HepG2 (cell line): Measurements from ENCODE around the gene GDF9. TPM values are rescaled to one million over a fixed set of nuclear protein-coding genes. Genes with fewer than 3 reads are reported as not detected.

Experiments
- ATAC-seq: fragments of 200-7000 bp; cut with Tn5 transposase; 3 replicates; pipeline ENCODE4 v1.9.1; 2020; ENCODE audit warnings: mild to moderate bottlenecking, moderate library complexity
- BruUV-seq: library from RNA; stranded (reverse); fragments of 400-500 nt; replicated peaks from 2 replicates; lab custom pipeline; 2021; lab: Mats Ljungman, UMichigan
- CTCF ChIA-PET: fragments of 300-600 bp; formaldehyde crosslinking; extraction: SDS; loops from one replicate; lab custom pipeline; 2021; ENCODE audit warnings: low total read pairs, inconsistent platforms, low intra/inter-chr PET ratio; lab: Yijun Ruan, JAX
- POLR2A ChIA-PET: fragments of 350-600 bp; sonication (Branson Sonifier 250); formaldehyde crosslinking; loops from one replicate; lab custom pipeline; 2020; ENCODE audit warnings: antibody characterized with exemption, inconsistent platforms; lab: Yijun Ruan, JAX
- DNase-seq: peaks from one replicate; pipeline ENCODE4 v3.0.0-alpha.2; 2015; ENCODE audit warnings: low spot score
- FAIRE-seq: peaks from 3 replicates; lab custom pipeline; 2011; peaks lifted over from hg19 to GRCh38; lab: Jason Lieb, UNC
- H2AFZ ChIP-seq: one replicate; pipeline ENCODE4 v1.6.1; 2011; ENCODE audit warnings: low read length, inconsistent platforms
- H3K27ac ChIP-seq: fragments of 300-600 bp; 3 replicates; pipeline ENCODE4 v1.8.0; 2011; ENCODE audit warnings: mixed run types, mild to moderate bottlenecking, mixed read lengths, low read length, inconsistent platforms; ENCODE audit not compliant: insufficient read depth; ENCODE audit errors: extremely low read length
- H3K27me3 ChIP-seq, 2 experiments: fragments of 200-600 bp in 1 of 2; 2 replicates in 1 of 2; 3 replicates in 1 of 2; pipeline versions ENCODE4 v1.6.0 to v1.8.0; 2011; ENCODE audit warnings: low read length in 2 of 2, mild to moderate bottlenecking in 2 of 2, moderate library complexity in 2 of 2, inconsistent platforms in 1 of 2; ENCODE audit not compliant: insufficient read depth in 2 of 2, control insufficient read depth in 1 of 2
- H3K36me3 ChIP-seq, 2 experiments: fragments of 200-600 bp in 1 of 2; replicated peaks in 1 of 2; 2 replicates in 1 of 2; 3 replicates in 1 of 2; pipeline versions ENCODE4 v1.5.1 to v1.8.0; 2011; ENCODE audit warnings: low read length in 2 of 2, inconsistent platforms in 1 of 2; ENCODE audit not compliant: insufficient read depth in 2 of 2, control insufficient read depth in 1 of 2
- H3K4me1 ChIP-seq: 2 replicates; pipeline ENCODE4 v1.5.1; 2012; ENCODE audit warnings: low read length, inconsistent platforms; ENCODE audit not compliant: insufficient read depth
- H3K4me2 ChIP-seq: 2 replicates; pipeline ENCODE4 v1.6.0; 2011; ENCODE audit warnings: low read depth, low read length, inconsistent platforms
- H3K4me3 ChIP-seq, 3 experiments: fragments of 200-600 bp in 1 of 3; sonication (generic), shearing (Covaris generic) in 1 of 3; replicated peaks in 1 of 3; 2 replicates each; pipeline ENCODE4 v1.5.1; 2011 to 2016; ENCODE audit warnings: low read length in 3 of 3, inconsistent platforms in 2 of 3, low read depth in 2 of 3, mild to moderate bottlenecking in 2 of 3, control low read depth in 1 of 3, mixed read lengths in 1 of 3; ENCODE audit not compliant: insufficient read depth in 1 of 3
- H3K79me2 ChIP-seq: one replicate; pipeline ENCODE4 v1.6.1; 2011; ENCODE audit warnings: low read length, inconsistent platforms; ENCODE audit not compliant: insufficient read depth
- H3K9ac ChIP-seq: 2 replicates; pipeline ENCODE4 v1.6.0; 2011; ENCODE audit warnings: mild to moderate bottlenecking, low read depth, low read length, inconsistent platforms; ENCODE audit not compliant: insufficient read depth
- H3K9me3 ChIP-seq: 2 replicates; pipeline ENCODE4 v1.5.1; 2012; ENCODE audit warnings: mild to moderate bottlenecking, low read length
- H4K20me1 ChIP-seq: 2 replicates; pipeline ENCODE4 v1.6.0; 2011; ENCODE audit warnings: inconsistent platforms, mild to moderate bottlenecking, low read length, moderate library complexity; ENCODE audit not compliant: insufficient read depth
- KAT2B ChIP-seq: fragments of 150-350 bp; IDR thresholded peaks from 2 replicates; pipeline ENCODE4 v1.6.1; 2014; ENCODE audit warnings: low read depth, low read length, borderline replicate concordance
- MBD4 ChIP-seq: IDR thresholded peaks from 2 replicates; pipeline ENCODE4 v1.6.1; 2012; ENCODE audit warnings: low read length, inconsistent platforms, borderline replicate concordance
- TFAP4 ChIP-seq: sonication (generic); IDR thresholded peaks from 2 replicates; pipeline ENCODE4 v1.6.1; 2016; ENCODE audit warnings: low read depth, borderline replicate concordance
- ZNF296 ChIP-seq: sonication (generic); formaldehyde crosslinking; conservative IDR thresholded peaks from 2 replicates; pipeline ENCODE4 v1.5.0; 2020; ENCODE audit warnings: mild to moderate bottlenecking, missing genetic modification reagents
- ZNF431 ChIP-seq: sonication (generic); formaldehyde crosslinking; IDR thresholded peaks from 2 replicates; pipeline ENCODE4 v1.9.0; 2022; ENCODE audit warnings: missing genetic modification reagents, low read depth, mild to moderate bottlenecking, borderline replicate concordance
- ZNF510 ChIP-seq: sonication (generic); formaldehyde crosslinking; IDR thresholded peaks from 2 replicates; pipeline ENCODE4 v1.4.0; 2020; ENCODE audit warnings: low read depth, mild to moderate bottlenecking, missing genetic modification reagents
- WGBS: methylation state at CpG from one replicate; pipeline ENCODE4 v1.1.6; 2017; ENCODE audit warnings: low lambda C conversion rate; 5-methylcytosine and 5-hydroxymethylcytosine counted together
- in situ Hi-C: cut with HindIII; loops from 2 replicates; pipeline ENCODE4 v1.10.0; 2017; ENCODE audit warnings: low pct_unique_long_range_greater_than_20kb; ENCODE audit not compliant: extremely low pct_ligation_motif_present
- intact Hi-C: fragments of 100-400 bp; cut with micrococcal nuclease; formaldehyde crosslinking; loops from one replicate; pipeline ENCODE4 v1.10.0; 2022; ENCODE audit not compliant: unreplicated experiment
- polyA plus RNA-seq, 8 experiments: library from polyadenylated mRNA; depleted of rRNA in 3 of 8; stranded (reverse) in 7 of 8; unstranded in 1 of 8; fragments of >200 nt; fragmentation: Illumina TruSeq in 4 of 8; extraction: Trizol in 4 of 8; gene quantifications; 2 replicates each; pipeline versions ENCODE4 v1.2.1 to v1.2.3, GENCODE V29; 2011 to 2016; ENCODE audit warnings: low read depth in 4 of 8, missing spikeins in 1 of 8, mixed read lengths in 1 of 8; ENCODE audit not compliant: insufficient read depth in 1 of 8
- total RNA-seq, 5 experiments: library from RNA; depleted of rRNA; stranded (reverse); fragments of >200 nt; fragmentation: Illumina TruSeq; extraction: Trizol; gene quantifications; 2 replicates each; pipeline ENCODE4 v1.2.3, GENCODE V29; 2016; ENCODE audit warnings: low read depth in 1 of 5
- TF ChIP-seq, protein P1 (sequence below): IDR thresholded peaks from 2 replicates; pipeline ENCODE4 v1.6.1; 2016; ENCODE audit warnings: low read depth, borderline replicate concordance
- TF ChIP-seq, protein P2 (sequence below): IDR thresholded peaks from 2 replicates; pipeline ENCODE4 v1.6.1; 2012; ENCODE audit warnings: low read length, improper control_type of control experiment
- TF ChIP-seq, protein P3 (sequence below): sonication (generic); formaldehyde crosslinking; IDR thresholded peaks from 2 replicates; pipeline ENCODE4 v1.8.1; 2023; ENCODE audit warnings: mild to moderate bottlenecking, moderate library complexity, missing genetic modification reagents
- TF ChIP-seq, protein P4 (sequence below): sonication (generic); formaldehyde crosslinking; IDR thresholded peaks from 2 replicates; pipeline ENCODE4 v1.4.0; 2020; ENCODE audit warnings: missing genetic modification reagents, borderline replicate concordance

Gene GDF9
- total and polyA plus RNA-seq, 2 of the 13 experiments (the other 11 are each of a cell fraction or from before 2014, with no cell fraction given): 0.33 to 0.38 TPM

GRCh38 chr5:132821791-132822190 is 44.5 kb downstream of the GDF9 start (continued):
- TF ChIP-seq ZNF431 (CRISPR knock-in tag): no peak
- TF ChIP-seq, protein P1, sequence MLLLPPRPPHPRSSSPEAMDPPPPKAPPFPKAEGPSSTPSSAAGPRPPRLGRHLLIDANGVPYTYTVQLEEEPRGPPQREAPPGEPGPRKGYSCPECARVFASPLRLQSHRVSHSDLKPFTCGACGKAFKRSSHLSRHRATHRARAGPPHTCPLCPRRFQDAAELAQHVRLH: 0 out of 2 replicates have a peak, but pooled peaks have one; percentile 23
- no peak for TF ChIP-seq ZNF296 (CRISPR knock-in tag)
- no peak for TF ChIP-seq KAT2B
- TF ChIP-seq TFAP4: peak; percentile 33; the same call in 1 of the 2 replicates
- TF ChIP-seq, protein P2, sequence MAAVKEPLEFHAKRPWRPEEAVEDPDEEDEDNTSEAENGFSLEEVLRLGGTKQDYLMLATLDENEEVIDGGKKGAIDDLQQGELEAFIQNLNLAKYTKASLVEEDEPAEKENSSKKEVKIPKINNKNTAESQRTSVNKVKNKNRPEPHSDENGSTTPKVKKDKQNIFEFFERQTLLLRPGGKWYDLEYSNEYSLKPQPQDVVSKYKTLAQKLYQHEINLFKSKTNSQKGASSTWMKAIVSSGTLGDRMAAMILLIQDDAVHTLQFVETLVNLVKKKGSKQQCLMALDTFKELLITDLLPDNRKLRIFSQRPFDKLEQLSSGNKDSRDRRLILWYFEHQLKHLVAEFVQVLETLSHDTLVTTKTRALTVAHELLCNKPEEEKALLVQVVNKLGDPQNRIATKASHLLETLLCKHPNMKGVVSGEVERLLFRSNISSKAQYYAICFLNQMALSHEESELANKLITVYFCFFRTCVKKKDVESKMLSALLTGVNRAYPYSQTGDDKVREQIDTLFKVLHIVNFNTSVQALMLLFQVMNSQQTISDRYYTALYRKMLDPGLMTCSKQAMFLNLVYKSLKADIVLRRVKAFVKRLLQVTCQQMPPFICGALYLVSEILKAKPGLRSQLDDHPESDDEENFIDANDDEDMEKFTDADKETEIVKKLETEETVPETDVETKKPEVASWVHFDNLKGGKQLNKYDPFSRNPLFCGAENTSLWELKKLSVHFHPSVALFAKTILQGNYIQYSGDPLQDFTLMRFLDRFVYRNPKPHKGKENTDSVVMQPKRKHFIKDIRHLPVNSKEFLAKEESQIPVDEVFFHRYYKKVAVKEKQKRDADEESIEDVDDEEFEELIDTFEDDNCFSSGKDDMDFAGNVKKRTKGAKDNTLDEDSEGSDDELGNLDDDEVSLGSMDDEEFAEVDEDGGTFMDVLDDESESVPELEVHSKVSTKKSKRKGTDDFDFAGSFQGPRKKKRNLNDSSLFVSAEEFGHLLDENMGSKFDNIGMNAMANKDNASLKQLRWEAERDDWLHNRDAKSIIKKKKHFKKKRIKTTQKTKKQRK: no peak

- Histone ChIP-seq H3K9ac (peak overlapping the region; percentile 69), H3K4me2 (peak overlapping the region; percentile 96), H3K4me1 (peaks cover 43% of the 10 kb centered on the region), H3K4me3 (no peak overlapping the region; a peak in 1 of 6 replicates), H3K27me3 (no peaks in the 10 kb centered on the region), H4K20me1 (no peaks in the 10 kb centered on the region), H3K9me3 (no peaks in the 10 kb centered on the region), H3K79me2 (no peaks in the 10 kb centered on the region), H2AFZ (no peak overlapping the region), H3K36me3 (peaks cover 5 to 23% of the 10 kb centered on the region in 2 experiments; a peak in 4 of 5 replicates), H3K27ac (peak overlapping the region; percentile 66)
- DNase-seq: no peak
- ATAC-seq: peak; percentile 10; the same call in 2 of the 3 replicates
- WGBS: 74% methylated on average over 3 of the region's 3 CpGs
- FAIRE-seq: no peak
- ChIA-PET POLR2A (interaction anchor here (1.7 to 6.7 kb wide), 5 partner anchors 8 to 84 kb away, joined by 6 to 176 read pairs (median 10); partner anchors contain the start of genes KIF3A, SEPTIN8 and SHROOM1), CTCF (interaction anchor here (4.5 kb wide), 1 partner anchor 14 kb away, joined by 54 read pairs; no protein-coding TSS in a partner anchor)
- intact Hi-C loops (loop anchor here (2.0 to 5.0 kb wide), 3 partner anchors 45 to 294 kb away; partner anchors contain the start of gene SEPTIN8), in situ Hi-C loops (no loop called here)
- no TSS peak for BruUV-seq
- TF ChIP-seq, protein P3, sequence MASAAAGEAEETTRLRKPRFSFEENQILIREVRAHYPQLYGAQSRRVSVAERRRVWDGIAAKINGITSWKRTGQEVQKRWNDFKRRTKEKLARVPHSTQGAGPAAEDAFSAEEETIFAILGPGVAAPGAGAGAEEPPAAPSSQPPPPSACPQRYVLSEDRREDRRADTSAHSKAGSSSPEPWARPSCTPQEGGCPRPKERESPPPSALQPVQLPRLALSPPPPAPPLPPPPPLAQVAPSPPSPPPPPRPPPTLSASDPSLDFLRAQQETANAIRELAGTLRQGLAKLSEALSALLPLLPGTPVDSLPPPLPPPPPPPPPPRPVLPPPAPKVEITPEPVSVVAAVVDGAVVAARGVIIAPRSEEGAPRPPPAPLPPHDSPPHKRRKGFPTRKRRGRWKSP (CRISPR knock-in tag): 0 out of 2 replicates have a peak, but pooled peaks have one; percentile 34
- no peak for TF ChIP-seq ZNF510 (CRISPR knock-in tag)
- TF ChIP-seq MBD4: 0 out of 2 replicates have a peak, but pooled peaks have one; percentile 34
- TF ChIP-seq, protein P4, sequence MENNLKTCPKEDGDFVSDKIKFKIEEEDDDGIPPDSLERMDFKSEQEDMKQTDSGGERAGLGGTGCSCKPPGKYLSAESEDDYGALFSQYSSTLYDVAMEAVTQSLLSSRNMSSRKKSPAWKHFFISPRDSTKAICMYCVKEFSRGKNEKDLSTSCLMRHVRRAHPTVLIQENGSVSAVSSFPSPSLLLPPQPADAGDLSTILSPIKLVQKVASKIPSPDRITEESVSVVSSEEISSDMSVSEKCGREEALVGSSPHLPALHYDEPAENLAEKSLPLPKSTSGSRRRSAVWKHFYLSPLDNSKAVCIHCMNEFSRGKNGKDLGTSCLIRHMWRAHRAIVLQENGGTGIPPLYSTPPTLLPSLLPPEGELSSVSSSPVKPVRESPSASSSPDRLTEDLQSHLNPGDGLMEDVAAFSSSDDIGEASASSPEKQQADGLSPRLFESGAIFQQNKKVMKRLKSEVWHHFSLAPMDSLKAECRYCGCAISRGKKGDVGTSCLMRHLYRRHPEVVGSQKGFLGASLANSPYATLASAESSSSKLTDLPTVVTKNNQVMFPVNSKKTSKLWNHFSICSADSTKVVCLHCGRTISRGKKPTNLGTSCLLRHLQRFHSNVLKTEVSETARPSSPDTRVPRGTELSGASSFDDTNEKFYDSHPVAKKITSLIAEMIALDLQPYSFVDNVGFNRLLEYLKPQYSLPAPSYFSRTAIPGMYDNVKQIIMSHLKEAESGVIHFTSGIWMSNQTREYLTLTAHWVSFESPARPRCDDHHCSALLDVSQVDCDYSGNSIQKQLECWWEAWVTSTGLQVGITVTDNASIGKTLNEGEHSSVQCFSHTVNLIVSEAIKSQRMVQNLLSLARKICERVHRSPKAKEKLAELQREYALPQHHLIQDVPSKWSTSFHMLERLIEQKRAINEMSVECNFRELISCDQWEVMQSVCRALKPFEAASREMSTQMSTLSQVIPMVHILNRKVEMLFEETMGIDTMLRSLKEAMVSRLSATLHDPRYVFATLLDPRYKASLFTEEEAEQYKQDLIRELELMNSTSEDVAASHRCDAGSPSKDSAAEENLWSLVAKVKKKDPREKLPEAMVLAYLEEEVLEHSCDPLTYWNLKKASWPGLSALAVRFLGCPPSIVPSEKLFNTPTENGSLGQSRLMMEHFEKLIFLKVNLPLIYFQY (CRISPR knock-in tag): no peak
Observed at GRCh38 chr5:132821350-132821749, 44.9 kb downstream of the GDF9 start.
